Astrocyte (in vitro differentiated cells and primary cell): Measurements from ENCODE around the gene NEK10.

Experiments
- EZH2 ChIP-seq: IDR thresholded peaks from 2 replicates; pipeline ENCODE4 v1.6.1; 2012; ENCODE audit warnings: mild to moderate bottlenecking, low read length, inconsistent platforms; ENCODE audit not compliant: insufficient read depth
- TF ChIP-seq, protein P1 (sequence below): IDR thresholded peaks from 2 replicates; pipeline ENCODE4 v1.5.1; 2011; ENCODE audit warnings: low read depth, mild to moderate bottlenecking, inconsistent platforms, low read length, moderate library complexity; ENCODE audit not compliant: insufficient read depth

DNA sequence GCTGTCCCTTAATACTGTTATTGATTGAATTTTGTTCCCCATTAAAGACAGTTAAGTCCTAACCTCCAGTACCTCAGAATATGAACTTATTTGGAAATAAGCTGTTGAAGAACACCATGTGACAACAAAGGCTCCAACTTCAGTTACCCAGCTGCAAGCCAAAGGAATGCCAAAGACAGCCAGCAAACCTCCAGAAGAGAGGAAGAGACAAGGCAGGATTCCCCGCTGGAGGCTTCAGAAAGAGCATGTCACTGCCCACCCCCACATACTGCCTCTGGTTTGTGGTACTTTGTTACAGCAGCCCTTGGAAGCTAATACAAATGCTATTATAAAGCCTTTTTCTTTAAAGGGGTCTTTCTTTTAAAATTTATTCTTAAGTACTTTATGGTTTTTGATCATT, 18.4 kb upstream of the NEK10 start:
- TF ChIP-seq, protein P1, sequence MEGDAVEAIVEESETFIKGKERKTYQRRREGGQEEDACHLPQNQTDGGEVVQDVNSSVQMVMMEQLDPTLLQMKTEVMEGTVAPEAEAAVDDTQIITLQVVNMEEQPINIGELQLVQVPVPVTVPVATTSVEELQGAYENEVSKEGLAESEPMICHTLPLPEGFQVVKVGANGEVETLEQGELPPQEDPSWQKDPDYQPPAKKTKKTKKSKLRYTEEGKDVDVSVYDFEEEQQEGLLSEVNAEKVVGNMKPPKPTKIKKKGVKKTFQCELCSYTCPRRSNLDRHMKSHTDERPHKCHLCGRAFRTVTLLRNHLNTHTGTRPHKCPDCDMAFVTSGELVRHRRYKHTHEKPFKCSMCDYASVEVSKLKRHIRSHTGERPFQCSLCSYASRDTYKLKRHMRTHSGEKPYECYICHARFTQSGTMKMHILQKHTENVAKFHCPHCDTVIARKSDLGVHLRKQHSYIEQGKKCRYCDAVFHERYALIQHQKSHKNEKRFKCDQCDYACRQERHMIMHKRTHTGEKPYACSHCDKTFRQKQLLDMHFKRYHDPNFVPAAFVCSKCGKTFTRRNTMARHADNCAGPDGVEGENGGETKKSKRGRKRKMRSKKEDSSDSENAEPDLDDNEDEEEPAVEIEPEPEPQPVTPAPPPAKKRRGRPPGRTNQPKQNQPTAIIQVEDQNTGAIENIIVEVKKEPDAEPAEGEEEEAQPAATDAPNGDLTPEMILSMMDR = no peak
- no peak for TF ChIP-seq EZH2
